Measurements from ENCODE around the gene MADD. TPM values are rescaled to one million over a fixed set of nuclear protein-coding genes. Genes with fewer than 3 reads are reported as not detected.

MADD gene
- total RNA-seq, 4 donors from 2014 or later: 43.2 to 65.5 (median 51.5) TPM

- intact Hi-C loops (cut with DNase I; ENCODE audit: low total_unique reads): no loop called here
- DNase-seq (ENCODE audit: low spot score in 2 of 2): no peak
- WGBS, 2 donors: 95 to 98% methylated on average over 4 of the region's 4 CpGs
- TF ChIP-seq POLR2A (IDR thresholded peaks at IDR 0.05): no peak
- no peak for TF ChIP-seq CTCF (IDR thresholded peaks at IDR 0.05)
- H3K4me3 ChIP-seq (ENCODE audit: low read depth, poor library complexity, severe bottlenecking): no peak overlapping the region
Measured at GRCh38 chr11:47233051-47233450, 36.9 kb upstream of the MADD start.

- H3K4me3 ChIP-seq (ENCODE audit: low read depth, poor library complexity, severe bottlenecking): no peak overlapping the region
- 62 to 73% methylated on average over 11 of the region's 11 CpGs for WGBS, 2 donors
- intact Hi-C loops (cut with DNase I; ENCODE audit: low total_unique reads): no loop called here
- peak in 1 of 2 donors; percentile 85 for DNase-seq (ENCODE audit: low spot score in 2 of 2)
- no peak for TF ChIP-seq CTCF (IDR thresholded peaks at IDR 0.05)
- no peak for TF ChIP-seq POLR2A (IDR thresholded peaks at IDR 0.05)
Measured at GRCh38 chr11:47233989-47234668, 35.8 kb upstream of the MADD start.

- no peak overlapping the region for H3K4me3 ChIP-seq (ENCODE audit: low read depth, poor library complexity, severe bottlenecking)
- TF ChIP-seq CTCF (IDR thresholded peaks at IDR 0.05) (no peak), POLR2A (IDR thresholded peaks at IDR 0.05) (no peak)
- WGBS, 2 donors: 55 to 62% methylated on average over 12 of the region's 12 CpGs
- DNase-seq (ENCODE audit: low spot score in 2 of 2): no peak
- intact Hi-C loops (cut with DNase I; ENCODE audit: low total_unique reads): no loop called here
Measured at GRCh38 chr11:47234669-47235100, 35.2 kb upstream of the MADD start.

GRCh38 chr11:47235163-47235562 lies 34.8 kb upstream of the MADD start:
- WGBS, 2 donors: 85 to 89% methylated on average over 12 of the region's 12 CpGs
- intact Hi-C loops (cut with DNase I; ENCODE audit: low total_unique reads): no loop called here
- TF ChIP-seq CTCF (IDR thresholded peaks at IDR 0.05) (no peak), POLR2A (IDR thresholded peaks at IDR 0.05) (no peak)
- no peak overlapping the region for H3K4me3 ChIP-seq (ENCODE audit: low read depth, poor library complexity, severe bottlenecking)
- DNase-seq (ENCODE audit: low spot score in 2 of 2): no peak

GRCh38 chr11:47236482-47236881 lies 33.5 kb upstream of the MADD start:
- 75 to 85% methylated on average over 5 of the region's 5 CpGs for WGBS, 2 donors
- no peak overlapping the region for H3K4me3 ChIP-seq (ENCODE audit: low read depth, poor library complexity, severe bottlenecking)
- intact Hi-C loops (cut with DNase I; ENCODE audit: low total_unique reads): no loop called here

More at GRCh38 chr11:47236482-47236881, 33.5 kb upstream of the MADD start:
- no peak for DNase-seq (ENCODE audit: low spot score in 2 of 2)
- TF ChIP-seq POLR2A (IDR thresholded peaks at IDR 0.05): no peak
- no peak for TF ChIP-seq CTCF (IDR thresholded peaks at IDR 0.05)

Data from lower leg skin (tissue), 4 donors.